Common myeloid progenitor, CD34-positive (primary cell): ENCODE measurements around the gene RAI1.

Experiments used
- CTCF ChIA-PET: fragments of 350-600 bp; sonication (Branson Sonifier 250); formaldehyde crosslinking; loops from one replicate; lab custom pipeline; 2021; ENCODE audit warnings: antibody characterized with exemption; lab: Charles Lee
- POLR2A ChIA-PET: fragments of 350-600 bp; sonication (Branson Sonifier 250); formaldehyde crosslinking; loops from one replicate; lab custom pipeline; 2021; ENCODE audit warnings: antibody characterized with exemption; lab: Charles Lee
- DNase-seq, 3 donors: peaks; one replicate each; pipeline versions ENCODE4 v3.0.0 to v3.0.0-alpha.2; 2013
- H3K27ac ChIP-seq, 2 experiments: 1 replicate in 1 of 2; 2 replicates in 1 of 2; pipeline ENCODE4 v1.7.0; 2013; ENCODE audit warnings: inconsistent platforms in 2 of 2, low read length in 2 of 2, mild to moderate bottlenecking in 2 of 2, low read depth in 1 of 2, moderate library complexity in 1 of 2; ENCODE audit not compliant: severe bottlenecking in 2 of 2, insufficient read depth in 1 of 2, poor library complexity in 1 of 2
- H3K27me3 ChIP-seq, 5 experiments: replicated peaks in 2 of 5; 1 replicate in 3 of 5; 2 replicates in 2 of 5; pipeline versions ENCODE4 v1.6.1 to v1.7.0; 2013; ENCODE audit warnings: low read length in 4 of 5, mild to moderate bottlenecking in 2 of 5, moderate library complexity in 2 of 5, inconsistent platforms in 1 of 5; ENCODE audit not compliant: insufficient read depth in 5 of 5, control insufficient read depth in 4 of 5
- H3K36me3 ChIP-seq, 4 experiments: 1 replicate in 2 of 4; 2 replicates in 2 of 4; pipeline versions ENCODE4 v1.6.1 to v1.7.0; 2013; ENCODE audit warnings: low read length in 3 of 4, control low read depth in 1 of 4, mild to moderate bottlenecking in 1 of 4; ENCODE audit not compliant: control insufficient read depth in 4 of 4, insufficient read depth in 4 of 4
- H3K4me1 ChIP-seq, 4 experiments: 1 replicate in 3 of 4; 2 replicates in 1 of 4; pipeline versions ENCODE4 v1.6.1 to v1.7.1; 2013; ENCODE audit warnings: low read length in 3 of 4, mild to moderate bottlenecking in 3 of 4, control low read depth in 1 of 4, inconsistent platforms in 1 of 4, moderate library complexity in 1 of 4; ENCODE audit not compliant: control insufficient read depth in 4 of 4, insufficient read depth in 4 of 4; ENCODE audit errors: control extremely low read depth in 1 of 4
- H3K4me3 ChIP-seq, 7 experiments: 1 replicate in 4 of 7; 2 replicates in 3 of 7; pipeline versions ENCODE4 v1.5.1 to v1.7.0; 2013; ENCODE audit warnings: mild to moderate bottlenecking in 7 of 7, low read length in 6 of 7, moderate library complexity in 6 of 7, inconsistent platforms in 2 of 7, low read depth in 2 of 7, control low read depth in 1 of 7; ENCODE audit not compliant: insufficient read depth in 4 of 7, control insufficient read depth in 1 of 7; ENCODE audit errors: extremely low read depth in 1 of 7
- H3K9me3 ChIP-seq, 5 experiments: 1 replicate in 4 of 5; 2 replicates in 1 of 5; pipeline versions ENCODE4 v1.6.1 to v1.7.1; 2013; ENCODE audit warnings: low read length in 4 of 5, mild to moderate bottlenecking in 2 of 5, inconsistent platforms in 1 of 5, low read depth in 1 of 5, moderate library complexity in 1 of 5; ENCODE audit not compliant: control insufficient read depth in 4 of 5, insufficient read depth in 2 of 5; ENCODE audit errors: control extremely low read depth in 1 of 5
- WGBS: methylation state at CpG from one replicate; pipeline ENCODE4 v1.1.5; 2013; ENCODE audit not compliant: insufficient coverage; 5-methylcytosine and 5-hydroxymethylcytosine counted together

The RAI1 gene

GRCh38 chr17:17758941-17759563, 77.8 kb downstream of the RAI1 start:
- ChIA-PET CTCF (interaction anchor here (0.9 to 4.1 kb wide), 11 partner anchors 8 to 79 kb away, joined by 3 to 16 read pairs (median 7); no protein-coding TSS in a partner anchor), POLR2A (interaction anchor here (0.7 to 2.9 kb wide), 5 partner anchors 17 to 77 kb away, joined by 3 to 12 read pairs (median 3); no protein-coding TSS in a partner anchor)
- H3K9me3 ChIP-seq, result no peaks in the 10 kb centered on the region
- 90% methylated on average over 7 of the region's 7 CpGs for WGBS
- no peak for DNase-seq
- no peaks in the 10 kb centered on the region for H3K27me3 ChIP-seq
- H3K27ac ChIP-seq, result peak overlapping the region; percentile 85 to 90
- peaks cover 5 to 100% (median 100%) of the 10 kb centered on the region in 4 experiments for H3K4me1 ChIP-seq
- peaks cover 0 to 26% (median 0%) of the 10 kb centered on the region in 4 experiments for H3K36me3 ChIP-seq
- H3K4me3 ChIP-seq, result no peak overlapping the region

DNA sequence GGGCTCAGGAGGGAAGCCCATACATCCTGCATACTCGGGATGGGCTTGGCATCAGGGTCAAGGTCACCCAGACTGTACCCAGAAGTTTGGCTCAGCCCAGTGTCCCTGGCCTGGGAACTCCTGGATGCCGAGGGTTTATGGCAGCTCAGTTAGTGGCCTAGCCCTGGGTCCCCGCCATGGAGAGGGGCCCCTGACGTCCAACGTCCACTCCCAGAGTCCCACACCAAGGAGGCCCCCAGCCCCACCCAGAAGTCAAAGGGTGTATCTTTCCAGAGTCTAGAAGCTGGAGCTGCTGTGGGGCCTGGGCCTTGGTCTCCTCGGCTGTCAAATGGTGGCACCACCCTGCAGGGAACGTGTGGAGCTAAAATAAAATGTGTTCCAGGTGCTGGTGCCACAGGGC, 79.1 kb downstream of the RAI1 start:
- POLR2A ChIA-PET, result no interaction called here
- 91% methylated on average over 7 of the region's 7 CpGs for WGBS
- Histone ChIP-seq H3K4me1 (peaks cover 5 to 99% (median 97%) of the 10 kb centered on the region in 4 experiments), H3K36me3 (peaks cover 0 to 20% (median 0%) of the 10 kb centered on the region in 4 experiments), H3K4me3 (no peak overlapping the region), H3K9me3 (no peaks in the 10 kb centered on the region), H3K27ac (no peak overlapping the region), H3K27me3 (no peaks in the 10 kb centered on the region)
- CTCF ChIA-PET, result interaction anchor here (2.2 to 2.6 kb wide), 2 partner anchors 13 to 81 kb away, joined by 5 to 9 read pairs; no protein-coding TSS in a partner anchor
- no peak for DNase-seq

- Histone ChIP-seq H3K36me3 (peaks cover 0 to 24% (median 0%) of the 10 kb centered on the region in 4 experiments), H3K4me3 (no peak overlapping the region), H3K4me1 (peaks cover 5 to 99% (median 97%) of the 10 kb centered on the region in 4 experiments), H3K27ac (peak overlapping the region in 1 of 2 experiments; percentile 20), H3K9me3 (no peaks in the 10 kb centered on the region), H3K27me3 (no peaks in the 10 kb centered on the region)
- CTCF ChIA-PET, result interaction anchor here (1.2 to 2.5 kb wide), 5 partner anchors 12 to 71 kb away, joined by 3 to 7 read pairs (median 5); no protein-coding TSS in a partner anchor
- POLR2A ChIA-PET, result no interaction called here
- no peak for DNase-seq
- 97% methylated on average over 5 of the region's 8 CpGs for WGBS
Observed at GRCh38 chr17:17760872-17761550, 79.8 kb downstream of the RAI1 start.

GRCh38 chr17:17761894-17762743, 80.9 kb downstream of the RAI1 start:
- Histone ChIP-seq H3K27ac (peak overlapping the region in 1 of 2 experiments; percentile 73), H3K27me3 (no peaks in the 10 kb centered on the region), H3K4me3 (no peak overlapping the region), H3K9me3 (no peaks in the 10 kb centered on the region), H3K36me3 (peaks cover 0 to 24% (median 0%) of the 10 kb centered on the region in 4 experiments), H3K4me1 (peaks cover 5 to 99% (median 97%) of the 10 kb centered on the region in 4 experiments)
- DNase-seq, result no peak
- CTCF ChIA-PET, result interaction anchor here (1.1 to 2.5 kb wide), 13 partner anchors 9 to 82 kb away, joined by 3 to 11 read pairs (median 5); partner anchors contain the start of gene RAI1
- 90% methylated on average over 9 of the region's 11 CpGs for WGBS
- POLR2A ChIA-PET, result interaction anchor here (0.9 kb wide), 1 partner anchor 13 kb away, joined by 3 read pairs; no protein-coding TSS in a partner anchor

DNA sequence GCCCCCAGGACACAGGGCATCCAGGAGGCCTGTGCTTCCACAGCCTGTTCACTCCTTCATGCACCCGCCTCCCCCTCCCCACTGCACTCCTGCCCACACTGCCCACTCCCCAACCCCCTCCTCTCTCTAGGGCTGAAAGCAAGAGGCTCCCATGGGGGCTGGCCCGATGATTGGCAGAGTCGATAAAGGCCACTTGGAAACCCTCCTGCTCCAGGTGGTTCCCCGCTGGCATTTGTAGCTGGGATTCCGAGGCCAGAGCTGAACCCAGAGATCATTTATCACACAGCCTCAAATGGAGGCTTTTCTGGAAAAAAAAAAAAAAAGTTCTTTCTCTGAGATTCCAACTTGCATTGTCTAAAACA, 81.5 kb downstream of the RAI1 start:
- no peaks in the 10 kb centered on the region for H3K9me3 ChIP-seq
- H3K4me1 ChIP-seq, result peaks cover 5 to 99% (median 94%) of the 10 kb centered on the region in 4 experiments
- WGBS, result 97% methylated on average over 5 of the region's 5 CpGs
- H3K36me3 ChIP-seq, result peaks cover 0 to 24% (median 0%) of the 10 kb centered on the region in 4 experiments
- CTCF ChIA-PET, result interaction anchor here (1.1 to 2.5 kb wide), 12 partner anchors 8 to 82 kb away, joined by 3 to 11 read pairs (median 5); partner anchors contain the start of gene RAI1
- no peak for DNase-seq
- H3K27me3 ChIP-seq, result no peaks in the 10 kb centered on the region
- POLR2A ChIA-PET, result interaction anchor here (0.6 to 0.9 kb wide), 2 partner anchors 13 to 67 kb away, joined by 3 read pairs; no protein-coding TSS in a partner anchor
- no peak overlapping the region for H3K4me3 ChIP-seq
- H3K27ac ChIP-seq, result peak overlapping the region in 1 of 2 experiments; percentile 73

DNA sequence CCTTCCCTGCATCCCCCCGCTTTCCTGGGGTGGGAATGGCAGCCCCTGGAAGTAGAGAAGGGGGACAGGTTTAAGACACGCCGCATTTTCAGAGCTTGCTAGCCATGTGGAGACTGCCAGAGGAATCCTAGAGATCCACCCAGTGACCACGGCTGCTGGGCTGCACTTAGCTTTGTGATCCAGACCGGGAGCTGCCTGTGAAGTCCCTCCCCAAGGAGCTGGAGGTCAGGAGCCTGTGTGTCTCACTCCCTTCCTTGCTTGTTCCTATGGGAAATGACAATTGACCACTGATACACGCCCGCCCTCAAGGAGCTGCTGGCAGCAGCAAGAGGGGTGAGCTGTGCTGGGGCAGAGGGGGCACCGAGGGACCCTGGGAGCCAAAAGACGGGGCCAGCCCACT, 81.9 kb downstream of the RAI1 start:
- peak overlapping the region in 1 of 2 experiments; percentile 73 for H3K27ac ChIP-seq
- H3K36me3 ChIP-seq, result peaks cover 0 to 24% (median 0%) of the 10 kb centered on the region in 4 experiments
- no peaks in the 10 kb centered on the region for H3K9me3 ChIP-seq
- ChIA-PET CTCF (interaction anchor here (1.1 to 2.5 kb wide), 10 partner anchors 8 to 83 kb away, joined by 3 to 11 read pairs (median 6); partner anchors contain the start of gene RAI1), POLR2A (interaction anchor here (0.6 kb wide), 1 partner anchor 66 kb away, joined by 3 read pairs; no protein-coding TSS in a partner anchor)
- WGBS, result 91% methylated on average over 9 of the region's 9 CpGs
- no peak for DNase-seq
- no peaks in the 10 kb centered on the region for H3K27me3 ChIP-seq
- peak overlapping the region in 2 of 7 experiments; percentile 5 to 13 for H3K4me3 ChIP-seq
- peaks cover 5 to 99% (median 93%) of the 10 kb centered on the region in 4 experiments for H3K4me1 ChIP-seq
